Muscle of leg (tissue), 11 donors: Measurements from ENCODE around the gene JARID2. TPM values are rescaled to one million over a fixed set of nuclear protein-coding genes. Genes with fewer than 3 reads are reported as not detected.

Experiments
- DNase-seq: peaks from one replicate; pipeline ENCODE4 v3.0.0; 2013
- H3K27ac ChIP-seq: one replicate; pipeline ENCODE4 v1.5.1; 2013; ENCODE audit warnings: mild to moderate bottlenecking, low read length, control low read depth
- H3K27me3 ChIP-seq: one replicate; pipeline ENCODE4 v1.6.1; 2013; ENCODE audit warnings: low read length; ENCODE audit not compliant: control insufficient read depth, insufficient read depth
- H3K36me3 ChIP-seq: one replicate; pipeline ENCODE4 v1.6.1; 2013; ENCODE audit warnings: low read length; ENCODE audit not compliant: control insufficient read depth, insufficient read depth
- H3K4me1 ChIP-seq: one replicate; pipeline ENCODE4 v1.6.1; 2013; ENCODE audit warnings: low read length; ENCODE audit not compliant: control insufficient read depth, insufficient read depth
- H3K4me3 ChIP-seq: one replicate; pipeline ENCODE4 v1.5.1; 2013; ENCODE audit warnings: low read length, control low read depth
- H3K9me3 ChIP-seq: replicated peaks from 2 replicates; pipeline ENCODE4 v1.6.1; 2013; ENCODE audit warnings: low read depth, low read length; ENCODE audit not compliant: control insufficient read depth
- WGBS: methylation state at CpG from one replicate; pipeline ENCODE4 v1.1.5; 2013; ENCODE audit warnings: missing lambda C conversion rate; ENCODE audit not compliant: insufficient coverage; 5-methylcytosine and 5-hydroxymethylcytosine counted together
- polyA plus RNA-seq, 8 donors: library from polyadenylated mRNA; unstranded; fragments of 120-200 nt; gene quantifications; one replicate each; pipeline versions ENCODE4 v1.2.1 to v1.2.3, GENCODE V29; 2013; ENCODE audit warnings: inconsistent platforms in 1 of 8, low replicate concordance in 1 of 8; ENCODE audit not compliant: insufficient read length in 8 of 8, insufficient read depth in 1 of 8
- total RNA-seq: library from RNA; stranded (reverse); fragments of 120-200 nt; gene quantifications from one replicate; pipeline ENCODE4 v1.2.4, GENCODE V29; 2013

JARID2 gene
- total and polyA plus RNA-seq, 9 donors = 9.8 to 15.3 (median 13.2) TPM

- DNase-seq = peak; percentile 51
- Histone ChIP-seq H3K27ac (no peak overlapping the region), H3K4me1 (peaks cover 18% of the 10 kb centered on the region)
These were observed 249.6 kb downstream of the JARID2 start for GRCh38 chr6:15495375-15495901.

GRCh38 chr6:15496345-15497131 is 250.7 kb downstream of the JARID2 start:
- DNase-seq = no peak
- Histone ChIP-seq H3K27ac (no peak overlapping the region), H3K4me1 (peaks cover 17% of the 10 kb centered on the region), H3K36me3 (peaks cover 41% of the 10 kb centered on the region), H3K9me3 (no peaks in the 10 kb centered on the region), H3K4me3 (no peak overlapping the region), H3K27me3 (no peaks in the 10 kb centered on the region)
- WGBS = 96% methylated on average over 60 of the region's 60 CpGs

More at GRCh38 chr6:15495375-15495901, 249.6 kb downstream of the JARID2 start:
- H3K27me3 ChIP-seq = no peaks in the 10 kb centered on the region
- no peak overlapping the region for H3K4me3 ChIP-seq
- peaks cover 31% of the 10 kb centered on the region for H3K36me3 ChIP-seq
- no peaks in the 10 kb centered on the region for H3K9me3 ChIP-seq
- WGBS = 60% methylated on average over 6 of the region's 10 CpGs

- DNase-seq = no peak
- 92% methylated on average over 11 of the region's 12 CpGs for WGBS
- H3K4me1 ChIP-seq = peaks cover 36% of the 10 kb centered on the region
- H3K4me3 ChIP-seq = no peak overlapping the region
- H3K27ac ChIP-seq = no peak overlapping the region
- H3K9me3 ChIP-seq = no peaks in the 10 kb centered on the region
- H3K27me3 ChIP-seq = no peaks in the 10 kb centered on the region
- H3K36me3 ChIP-seq = peaks cover 47% of the 10 kb centered on the region
These were observed 252.8 kb downstream of the JARID2 start for GRCh38 chr6:15498640-15499039.

- Histone ChIP-seq H3K9me3 (no peaks in the 10 kb centered on the region), H3K36me3 (peaks cover 47% of the 10 kb centered on the region), H3K27me3 (no peaks in the 10 kb centered on the region), H3K4me1 (peaks cover 41% of the 10 kb centered on the region), H3K4me3 (no peak overlapping the region), H3K27ac (no peak overlapping the region)
- DNase-seq = no peak
- 90% methylated on average over 10 of the region's 12 CpGs for WGBS
These were observed 253.3 kb downstream of the JARID2 start for GRCh38 chr6:15499125-15499524.

- H3K36me3 ChIP-seq = peaks cover 47% of the 10 kb centered on the region
- H3K4me1 ChIP-seq = peaks cover 46% of the 10 kb centered on the region
These were observed 253.7 kb downstream of the JARID2 start for GRCh38 chr6:15499591-15499990.

GRCh38 chr6:15500078-15500740 is 254.3 kb downstream of the JARID2 start:
- Histone ChIP-seq H3K4me1 (peaks cover 48% of the 10 kb centered on the region), H3K27ac (no peak overlapping the region), H3K27me3 (no peaks in the 10 kb centered on the region), H3K36me3 (peaks cover 47% of the 10 kb centered on the region), H3K4me3 (no peak overlapping the region), H3K9me3 (no peaks in the 10 kb centered on the region)
- no peak for DNase-seq
- 95% methylated on average over 11 of the region's 16 CpGs for WGBS

More at GRCh38 chr6:15499591-15499990, 253.7 kb downstream of the JARID2 start:
- Histone ChIP-seq H3K27ac (no peak overlapping the region), H3K27me3 (no peaks in the 10 kb centered on the region), H3K9me3 (no peaks in the 10 kb centered on the region), H3K4me3 (no peak overlapping the region)
- no CpG with 5 or more reads among the region's 9 CpGs for WGBS
- DNase-seq = no peak

GRCh38 chr6:15500901-15501825 is 255.3 kb downstream of the JARID2 start:
- Histone ChIP-seq H3K27me3 (no peaks in the 10 kb centered on the region), H3K36me3 (peaks cover 47% of the 10 kb centered on the region), H3K27ac (no peak overlapping the region), H3K9me3 (no peaks in the 10 kb centered on the region), H3K4me3 (no peak overlapping the region), H3K4me1 (peaks cover 49% of the 10 kb centered on the region)
- 83% methylated on average over 32 of the region's 38 CpGs for WGBS
- no peak for DNase-seq

- H3K4me1 ChIP-seq = peaks cover 56% of the 10 kb centered on the region
- peak; percentile 69 for DNase-seq
- H3K27ac ChIP-seq = peak overlapping the region; percentile 13
- no peaks in the 10 kb centered on the region for H3K27me3 ChIP-seq
- peaks cover 42% of the 10 kb centered on the region for H3K36me3 ChIP-seq
- no peak overlapping the region for H3K4me3 ChIP-seq
- 27% methylated on average over 12 of the region's 19 CpGs for WGBS
- H3K9me3 ChIP-seq = no peaks in the 10 kb centered on the region
These were observed 256.1 kb downstream of the JARID2 start for GRCh38 chr6:15501826-15502445.

- H3K4me1 ChIP-seq = peaks cover 57% of the 10 kb centered on the region
- 75% methylated on average over 16 of the region's 20 CpGs for WGBS
- no peaks in the 10 kb centered on the region for H3K27me3 ChIP-seq
- peaks cover 42% of the 10 kb centered on the region for H3K36me3 ChIP-seq
- no peak overlapping the region for H3K27ac ChIP-seq
- no peak for DNase-seq
- H3K9me3 ChIP-seq = no peaks in the 10 kb centered on the region
- H3K4me3 ChIP-seq = no peak overlapping the region
These were observed 256.8 kb downstream of the JARID2 start for GRCh38 chr6:15502446-15503345.
